Neuronal stem cell (in vitro differentiated cells): Measurements from ENCODE around the gene MB21D2.

ENCODE experiments used
- DNase-seq: peaks from one replicate; pipeline ENCODE4 v3.0.0-alpha.2; 2013; ENCODE audit warnings: low spot score
- H2AFZ ChIP-seq: one replicate; pipeline ENCODE4 v1.6.1; 2013; ENCODE audit warnings: mild to moderate bottlenecking, low read length, inconsistent platforms
- H2AK5ac ChIP-seq: 2 replicates; pipeline ENCODE4 v1.6.1; 2013; ENCODE audit warnings: low read depth, mild to moderate bottlenecking, inconsistent platforms, low read length, moderate library complexity, mixed read lengths
- H2BK120ac ChIP-seq: 2 replicates; pipeline ENCODE4 v1.6.1; 2013; ENCODE audit warnings: low read depth, mild to moderate bottlenecking, inconsistent platforms, low read length, moderate library complexity, mixed read lengths
- H2BK12ac ChIP-seq: one replicate; pipeline ENCODE4 v1.6.1; 2013; ENCODE audit warnings: low read length, inconsistent platforms
- H2BK15ac ChIP-seq: 2 replicates; pipeline ENCODE4 v1.6.1; 2013; ENCODE audit warnings: mild to moderate bottlenecking, low read length, inconsistent platforms, mixed read lengths
- H2BK5ac ChIP-seq: one replicate; pipeline ENCODE4 v1.6.1; 2013; ENCODE audit warnings: inconsistent platforms, mild to moderate bottlenecking, low read length, moderate library complexity
- H3K14ac ChIP-seq: one replicate; pipeline ENCODE4 v1.6.1; 2013; ENCODE audit warnings: low read length, inconsistent platforms
- H3K18ac ChIP-seq: 2 replicates; pipeline ENCODE4 v1.6.1; 2013; ENCODE audit warnings: low read length, inconsistent platforms
- H3K23ac ChIP-seq: 2 replicates; pipeline ENCODE4 v1.6.1; 2013; ENCODE audit warnings: low read depth, mild to moderate bottlenecking, mixed read lengths, low read length, inconsistent platforms; ENCODE audit not compliant: poor library complexity
- H3K27ac ChIP-seq: replicated peaks from 3 replicates; pipeline ENCODE4 v1.5.1; 2013; ENCODE audit warnings: low read length, inconsistent platforms
- H3K27me3 ChIP-seq, 3 experiments: 2 replicates each; pipeline ENCODE4 v1.6.1; 2013; ENCODE audit warnings: low read length in 3 of 3, mild to moderate bottlenecking in 2 of 3, inconsistent platforms in 1 of 3, low read depth in 1 of 3, mixed read lengths in 1 of 3, moderate library complexity in 1 of 3; ENCODE audit not compliant: control insufficient read depth in 3 of 3, insufficient read depth in 3 of 3
- H3K36me3 ChIP-seq, 2 donors: replicated peaks in 1 of 2; 2 replicates each; pipeline ENCODE4 v1.6.1; 2013; ENCODE audit warnings: low read length in 2 of 2; ENCODE audit not compliant: control insufficient read depth in 2 of 2, insufficient read depth in 2 of 2
- H3K4ac ChIP-seq: 2 replicates; pipeline ENCODE4 v1.6.1; 2013; ENCODE audit warnings: inconsistent platforms, mild to moderate bottlenecking, low read length, moderate library complexity
- H3K4me1 ChIP-seq, 2 donors: 1 replicate in 1 of 2; 2 replicates in 1 of 2; pipeline ENCODE4 v1.6.1; 2013; ENCODE audit warnings: low read length in 2 of 2, low read depth in 1 of 2; ENCODE audit not compliant: control insufficient read depth in 2 of 2, insufficient read depth in 1 of 2
- H3K4me2 ChIP-seq: one replicate; pipeline ENCODE4 v1.6.1; 2013; ENCODE audit warnings: mild to moderate bottlenecking, low read length, inconsistent platforms; ENCODE audit not compliant: insufficient read depth, poor library complexity, severe bottlenecking
- H3K4me3 ChIP-seq, 2 donors: 2 replicates each; pipeline ENCODE4 v1.5.1; 2013; ENCODE audit warnings: low read length in 2 of 2, mild to moderate bottlenecking in 2 of 2, inconsistent platforms in 1 of 2, moderate library complexity in 1 of 2
- H3K79me1 ChIP-seq: one replicate; pipeline ENCODE4 v1.6.1; 2013; ENCODE audit warnings: low read depth, mild to moderate bottlenecking, inconsistent platforms, low read length, moderate library complexity
- H3K9ac ChIP-seq: one replicate; pipeline ENCODE4 v1.6.1; 2013; ENCODE audit warnings: mild to moderate bottlenecking, low read depth, low read length, inconsistent platforms; ENCODE audit not compliant: poor library complexity
- H3K9me3 ChIP-seq, 2 donors: replicated peaks in 1 of 2; 2 replicates each; pipeline versions ENCODE3 to v1.6.1; 2013; ENCODE audit warnings: low read length in 2 of 2, mild to moderate bottlenecking in 2 of 2, inconsistent platforms in 1 of 2, low read depth in 1 of 2, mixed read lengths in 1 of 2, moderate library complexity in 1 of 2; ENCODE audit not compliant: control insufficient read depth in 2 of 2, insufficient read depth in 1 of 2
- H4K8ac ChIP-seq: one replicate; pipeline ENCODE4 v1.6.1; 2013; ENCODE audit warnings: low read depth, mild to moderate bottlenecking, inconsistent platforms, low read length, moderate library complexity
- H4K91ac ChIP-seq: one replicate; pipeline ENCODE4 v1.6.1; 2013; ENCODE audit warnings: low read length, low read depth, mild to moderate bottlenecking, inconsistent platforms; ENCODE audit not compliant: poor library complexity
- WGBS, 2 donors: extraction: QIAGEN DNeasy Blood & Tissue Kit; methylation state at CpG; one replicate each; pipeline ENCODE4 v1.1.7; 2013; ENCODE audit warnings: missing lambda C conversion rate in 2 of 2, mixed read lengths in 1 of 2; ENCODE audit not compliant: insufficient read length in 2 of 2, insufficient replicate concordance in 1 of 2; ENCODE audit errors: extremely low coverage in 2 of 2; 5-methylcytosine and 5-hydroxymethylcytosine counted together

The MB21D2 gene

GRCh38 chr3:192915722-192916121 is 1.9 kb downstream of the MB21D2 start:
- no peaks in the 10 kb centered on the region for H3K9me3 ChIP-seq
- H3K27me3 ChIP-seq, result peaks cover 0 to 7% (median 0%) of the 10 kb centered on the region in 3 experiments
- no CpG with 5 or more reads among the region's 2 CpGs for WGBS, 2 donors
- H2BK12ac ChIP-seq, result no peak overlapping the region
- H3K4me3 ChIP-seq, result peak overlapping the region in 1 of 2 donors; percentile 5
- H3K4me1 ChIP-seq, result peaks cover 14 to 15% of the 10 kb centered on the region in 2 donors
- no peak overlapping the region for H3K14ac ChIP-seq
- no peak overlapping the region for H3K18ac ChIP-seq
- H4K91ac ChIP-seq, result no peak overlapping the region
- H4K8ac ChIP-seq, result no peak overlapping the region
- H2AK5ac ChIP-seq, result no peak overlapping the region
- DNase-seq, result no peak
- H3K23ac ChIP-seq, result no peak overlapping the region
- no peak overlapping the region for H3K27ac ChIP-seq
- H3K79me1 ChIP-seq, result no peaks in the 10 kb centered on the region
- no peak overlapping the region for H3K9ac ChIP-seq
- no peak overlapping the region for H2BK5ac ChIP-seq
- no peak overlapping the region for H2BK15ac ChIP-seq
- no peak overlapping the region for H2AFZ ChIP-seq
- H3K4me2 ChIP-seq, result no peak overlapping the region
- no peak overlapping the region for H2BK120ac ChIP-seq
- no peaks in the 10 kb centered on the region for H3K36me3 ChIP-seq
- H3K4ac ChIP-seq, result no peak overlapping the region

- peaks cover 14 to 15% of the 10 kb centered on the region in 2 donors for H3K4me1 ChIP-seq
- H3K27ac ChIP-seq, result no peak overlapping the region
- no peak overlapping the region for H3K4me2 ChIP-seq
- H3K79me1 ChIP-seq, result no peaks in the 10 kb centered on the region
- H3K4me3 ChIP-seq, result no peak overlapping the region
- H4K91ac ChIP-seq, result no peak overlapping the region
- H3K23ac ChIP-seq, result no peak overlapping the region
- no peak overlapping the region for H3K18ac ChIP-seq
- H2BK120ac ChIP-seq, result no peak overlapping the region
- H3K14ac ChIP-seq, result no peak overlapping the region
- H2BK12ac ChIP-seq, result no peak overlapping the region
- peaks cover 0 to 7% (median 0%) of the 10 kb centered on the region in 3 experiments for H3K27me3 ChIP-seq
- WGBS, 2 donors, result no CpG with 5 or more reads among the region's 3 CpGs
- H3K4ac ChIP-seq, result no peak overlapping the region
- no peaks in the 10 kb centered on the region for H3K9me3 ChIP-seq
- no peaks in the 10 kb centered on the region for H3K36me3 ChIP-seq
- DNase-seq, result peak; percentile 45
- no peak overlapping the region for H3K9ac ChIP-seq
- no peak overlapping the region for H2BK15ac ChIP-seq
- H4K8ac ChIP-seq, result no peak overlapping the region
- no peak overlapping the region for H2AK5ac ChIP-seq
- H2BK5ac ChIP-seq, result no peak overlapping the region
- H2AFZ ChIP-seq, result no peak overlapping the region
These were observed 2.4 kb downstream of the MB21D2 start for GRCh38 chr3:192915304-192915703.

GRCh38 chr3:192914848-192915247 is 2.8 kb downstream of the MB21D2 start:
- Histone ChIP-seq H2BK5ac (no peak overlapping the region), H2BK120ac (no peak overlapping the region), H3K36me3 (no peaks in the 10 kb centered on the region), H3K4me2 (no peak overlapping the region), H3K4me1 (peaks cover 14 to 15% of the 10 kb centered on the region in 2 donors), H2BK15ac (no peak overlapping the region), H3K14ac (no peak overlapping the region), H2AK5ac (no peak overlapping the region), H3K23ac (no peak overlapping the region), H2AFZ (no peak overlapping the region), H4K91ac (no peak overlapping the region), H2BK12ac (no peak overlapping the region), H3K18ac (no peak overlapping the region), H3K27ac (no peak overlapping the region), H3K27me3 (peaks cover 0 to 5% (median 0%) of the 10 kb centered on the region in 3 experiments), H4K8ac (no peak overlapping the region), H3K9me3 (no peaks in the 10 kb centered on the region), H3K4ac (no peak overlapping the region), H3K9ac (no peak overlapping the region), H3K4me3 (no peak overlapping the region), H3K79me1 (no peaks in the 10 kb centered on the region)
- no CpG with 5 or more reads among the region's 2 CpGs for WGBS, 2 donors
- DNase-seq, result no peak

GRCh38 chr3:192913540-192913939 is 4.1 kb downstream of the MB21D2 start:
- H4K91ac ChIP-seq, result no peak overlapping the region
- no peak overlapping the region for H3K14ac ChIP-seq
- no peak for DNase-seq
- no peak overlapping the region for H3K27ac ChIP-seq
- no peak overlapping the region for H3K4ac ChIP-seq
- H3K27me3 ChIP-seq, result no peaks in the 10 kb centered on the region
- H2BK12ac ChIP-seq, result no peak overlapping the region
- no peak overlapping the region for H3K9ac ChIP-seq
- H3K23ac ChIP-seq, result no peak overlapping the region
- no peak overlapping the region for H3K4me3 ChIP-seq
- H3K36me3 ChIP-seq, result no peaks in the 10 kb centered on the region
- no peaks in the 10 kb centered on the region for H3K9me3 ChIP-seq
- no peak overlapping the region for H2AK5ac ChIP-seq
- H3K4me2 ChIP-seq, result no peak overlapping the region
- no peaks in the 10 kb centered on the region for H3K79me1 ChIP-seq
- H2BK120ac ChIP-seq, result no peak overlapping the region
- H2AFZ ChIP-seq, result no peak overlapping the region
- peaks cover 10 to 15% of the 10 kb centered on the region in 2 donors for H3K4me1 ChIP-seq
- H2BK5ac ChIP-seq, result no peak overlapping the region
- no CpG with 5 or more reads among the region's 4 CpGs for WGBS, 2 donors
- H2BK15ac ChIP-seq, result no peak overlapping the region
- no peak overlapping the region for H3K18ac ChIP-seq
- H4K8ac ChIP-seq, result no peak overlapping the region
